ENCODE results near the gene SLIT3.
A peak's percentile ranks its signal among the peaks of the same experiment; 100 is the strongest.

The SLIT3 gene

GRCh38 chr5:169139480-169140050 is 161.4 kb downstream of the SLIT3 start:
- CTCF ChIA-PET = no interaction called here
- 0 out of 2 replicates have a peak, but pooled peaks have one; percentile 20 for TF ChIP-seq KLF1 (tag by site-specific recombination; IDR thresholded peaks at IDR 0.05)
- no peak for TF ChIP-seq ZNF112 (tag by site-specific recombination; IDR thresholded peaks at IDR 0.05)
- no peak for TF ChIP-seq ZNF510 (tag by site-specific recombination; IDR thresholded peaks at IDR 0.05; ENCODE audit: insufficient replicate concordance)

GRCh38 chr5:169133531-169133930 is 167.4 kb downstream of the SLIT3 start:
- H3K4me1 ChIP-seq (ENCODE audit: control insufficient read depth, insufficient read depth, low read length) = no peaks in the 10 kb centered on the region
- CTCF ChIA-PET = interaction anchor here (1.0 kb wide), 1 partner anchor 16 kb away, joined by 3 read pairs; no protein-coding TSS in a partner anchor
- H3K27ac ChIP-seq (ENCODE audit: extremely low read depth, low read depth, low read length) = no peak overlapping the region
- TF ChIP-seq ZNF645 (tag by site-specific recombination; IDR thresholded peaks at IDR 0.05) (no peak), ZNF433 (tag by site-specific recombination; IDR thresholded peaks at IDR 0.05; ENCODE audit: low read depth) (no peak), TRIM28 (IDR thresholded peaks at IDR 0.05; ENCODE audit: borderline replicate concordance, low read length) (no peak), ZNF37A (tag by site-specific recombination; IDR thresholded peaks at IDR 0.05) (no peak), ZNF26 (tag by site-specific recombination; IDR thresholded peaks at IDR 0.05) (no peak), ZNF776 (tag by site-specific recombination; IDR thresholded peaks at IDR 0.05; ENCODE audit: borderline replicate concordance) (no peak), ZNF701 (tag by site-specific recombination; IDR thresholded peaks at IDR 0.05) (no peak), BCL6B (tag by site-specific recombination; IDR thresholded peaks at IDR 0.05) (no peak), ZNF214 (tag by site-specific recombination; IDR thresholded peaks at IDR 0.05; ENCODE audit: borderline replicate concordance) (no peak), ZNF707 (tag by site-specific recombination; IDR thresholded peaks at IDR 0.05) (no peak), RBAK (tag by site-specific recombination; IDR thresholded peaks at IDR 0.05) (no peak), KLF1 (tag by site-specific recombination; IDR thresholded peaks at IDR 0.05) (no peak), ZNF292 (tag by site-specific recombination; IDR thresholded peaks at IDR 0.05; ENCODE audit: borderline replicate concordance, low read depth) (no peak), ZNF155 (tag by site-specific recombination; IDR thresholded peaks at IDR 0.05) (no peak), ZSCAN18 (tag by site-specific recombination; IDR thresholded peaks at IDR 0.05) (no peak), ZSCAN16 (tag by site-specific recombination; IDR thresholded peaks at IDR 0.05) (no peak), ZNF843 (tag by site-specific recombination; IDR thresholded peaks at IDR 0.05) (no peak)
- H3K36me3 ChIP-seq (ENCODE audit: control insufficient read depth in 2 of 2, insufficient read depth in 1 of 2, low read length in 2 of 2) = no peaks in the 10 kb centered on the region
- POLR2A ChIA-PET = no interaction called here
- no peaks in the 10 kb centered on the region for H3K9me3 ChIP-seq (ENCODE audit: control insufficient read depth, insufficient read depth, low read depth, low read length)
- H3K4me3 ChIP-seq (ENCODE audit: low read depth, low read length) = no peak overlapping the region

More at GRCh38 chr5:169139480-169140050, 161.4 kb downstream of the SLIT3 start:
- Histone ChIP-seq H3K27ac (ENCODE audit: extremely low read depth, low read depth, low read length) (no peak overlapping the region), H3K4me1 (ENCODE audit: control insufficient read depth, insufficient read depth, low read length) (0 out of 2 replicates have a peak, but pooled peaks cover 2% of the 10 kb centered on the region), H3K36me3 (ENCODE audit: control insufficient read depth in 2 of 2, insufficient read depth in 1 of 2, low read length in 2 of 2) (no peaks in the 10 kb centered on the region), H3K9me3 (ENCODE audit: control insufficient read depth, insufficient read depth, low read depth, low read length) (no peaks in the 10 kb centered on the region), H3K4me3 (ENCODE audit: low read depth, low read length) (no peak overlapping the region)
- POLR2A ChIA-PET = no interaction called here
